ENCODE measurements around the gene STX16. TPM values are rescaled to one million over a fixed set of nuclear protein-coding genes. Genes with fewer than 3 reads are reported as not detected.

The STX16 gene
- total RNA-seq, 1 experiment from 2014 or later, result 21.4 TPM

DNA sequence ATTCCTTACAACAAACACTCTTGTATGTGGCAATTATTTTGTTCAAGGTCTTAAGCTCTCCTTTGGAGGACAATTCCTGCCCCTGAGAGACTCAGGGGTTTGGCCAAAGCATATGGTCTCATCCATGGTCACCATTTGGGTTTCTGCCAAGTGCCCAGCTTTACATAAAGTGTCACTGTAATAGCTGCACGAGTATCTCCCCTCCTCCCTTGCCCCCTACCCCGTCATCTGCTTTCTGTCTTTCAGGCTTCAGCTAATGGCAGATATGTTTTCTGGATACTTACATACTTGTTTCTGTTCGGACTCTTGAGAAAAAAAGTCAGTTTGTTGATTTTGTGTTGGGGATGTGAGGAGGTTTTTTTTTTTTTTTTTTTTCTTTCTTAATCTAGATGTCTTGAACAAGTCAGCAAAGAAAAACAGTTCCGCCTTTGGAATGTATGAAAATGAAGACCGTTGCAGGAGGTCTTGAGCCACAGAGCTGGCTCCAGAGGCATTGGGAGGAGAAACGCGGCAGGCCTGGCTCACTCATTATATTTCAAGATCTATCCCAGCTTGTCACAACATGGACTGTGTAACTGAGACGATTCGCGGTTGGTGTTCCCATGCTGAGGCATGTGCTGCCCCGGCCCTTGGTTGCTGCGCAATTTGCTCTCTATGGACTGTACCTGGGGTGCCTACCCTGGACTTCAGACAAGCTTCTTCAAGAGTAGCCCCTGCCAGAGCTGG lies 32.6 kb upstream of the STX16 start:
- DNase-seq (ENCODE audit: low read depth), result no peak

DNA sequence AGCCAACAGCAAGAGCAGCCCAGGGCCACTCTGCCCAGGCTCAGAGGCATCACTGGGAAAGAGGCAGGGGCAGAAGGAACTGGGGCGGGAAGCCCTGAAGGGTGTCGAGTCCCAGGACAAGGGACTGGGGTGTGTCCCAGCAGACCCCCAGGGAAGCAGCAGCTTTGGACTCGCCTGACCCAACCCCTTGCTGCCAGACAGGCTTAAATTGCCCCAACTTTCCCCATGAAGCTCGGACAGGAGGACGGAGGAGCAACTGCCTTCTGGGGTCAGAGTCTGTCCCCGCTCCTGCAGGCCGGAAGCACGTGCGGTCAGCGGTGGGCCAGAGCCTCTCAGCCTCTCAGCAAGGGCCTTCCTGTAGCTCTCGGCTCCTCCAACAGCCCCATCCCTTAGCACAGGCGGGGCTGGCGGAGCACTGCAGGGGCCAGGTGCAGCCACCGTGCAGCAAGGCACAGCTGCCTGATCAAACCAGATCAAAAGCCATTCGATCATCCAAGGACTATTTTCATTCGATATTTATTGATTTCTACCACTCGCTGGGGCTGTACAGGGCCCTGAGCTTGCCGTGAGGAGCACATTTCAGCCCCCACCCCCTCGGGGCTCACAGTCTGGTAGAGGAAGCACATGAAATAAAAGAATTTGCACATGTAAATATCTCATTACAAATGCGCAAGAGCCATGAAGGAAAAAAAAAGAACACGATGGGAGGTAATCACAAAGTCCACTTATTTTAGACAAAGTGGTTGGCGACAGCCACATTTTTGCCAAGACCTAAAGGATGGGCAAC lies 31.8 kb upstream of the STX16 start:
- DNase-seq (ENCODE audit: low read depth), result no peak

DNA sequence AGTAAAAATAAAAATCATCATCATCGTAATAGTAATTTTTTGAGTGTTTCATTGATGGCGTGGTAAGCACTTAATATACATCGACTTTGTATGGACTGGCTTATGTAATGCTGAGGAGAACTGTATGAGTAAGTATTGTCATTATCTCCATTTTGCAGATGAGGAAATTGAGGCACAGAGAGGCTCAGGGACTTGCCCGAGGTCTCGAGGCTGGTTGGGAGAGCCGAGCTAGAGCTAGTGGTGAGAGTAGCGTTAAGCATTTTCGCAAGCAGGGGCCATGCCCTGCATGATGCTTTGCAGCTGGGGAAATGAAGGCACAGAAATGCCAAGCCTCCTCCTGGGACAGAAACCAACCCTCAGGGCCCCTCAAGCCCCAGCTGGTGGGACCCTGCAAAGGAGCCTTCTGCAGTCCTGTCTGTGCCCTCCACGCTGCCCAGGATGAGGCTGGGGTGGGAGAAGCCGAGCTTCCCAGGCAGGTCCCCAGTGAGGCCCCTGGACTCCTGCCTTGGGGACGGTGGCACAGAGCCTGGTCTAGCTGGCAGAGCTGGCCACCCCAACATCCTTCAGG lies 31.1 kb upstream of the STX16 start:
- DNase-seq (ENCODE audit: low read depth), result peak; percentile 58

DNA sequence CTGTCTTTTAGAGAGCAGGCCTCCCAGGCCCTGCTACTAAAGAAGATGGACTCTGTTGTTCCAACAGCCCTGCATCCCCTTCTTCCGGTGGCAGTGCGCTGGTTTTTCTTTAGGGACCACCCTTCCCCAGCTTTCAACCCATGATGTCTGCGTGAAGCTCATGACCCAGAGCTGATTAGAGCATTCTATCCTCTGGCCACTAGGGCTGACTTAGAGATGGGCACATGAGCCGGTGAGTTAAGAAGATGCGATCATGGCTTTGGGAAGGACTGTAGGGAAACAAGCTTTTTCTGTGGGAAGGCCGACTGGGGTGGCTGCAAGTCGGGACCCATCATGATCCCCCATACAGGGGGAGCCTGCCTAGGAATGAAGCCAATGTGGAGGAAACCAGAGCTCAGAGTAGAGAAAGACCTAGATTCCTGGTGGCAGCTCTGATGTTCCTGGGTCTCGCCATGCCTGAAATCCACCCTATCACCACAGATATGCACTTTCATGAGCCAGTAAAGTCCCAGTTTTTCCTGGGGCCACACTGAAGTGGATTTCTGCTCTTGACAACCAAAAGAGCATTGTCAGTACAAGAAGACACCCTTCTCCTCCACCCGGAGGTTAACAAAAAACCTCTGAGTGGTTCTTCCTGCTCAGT lies 29.1 kb upstream of the STX16 start:
- peak; percentile 37 for DNase-seq (ENCODE audit: low read depth)

GRCh38 chr20:58622671-58623578 lies 28.2 kb upstream of the STX16 start:
- peak; percentile 88 for DNase-seq (ENCODE audit: low read depth)

DNA sequence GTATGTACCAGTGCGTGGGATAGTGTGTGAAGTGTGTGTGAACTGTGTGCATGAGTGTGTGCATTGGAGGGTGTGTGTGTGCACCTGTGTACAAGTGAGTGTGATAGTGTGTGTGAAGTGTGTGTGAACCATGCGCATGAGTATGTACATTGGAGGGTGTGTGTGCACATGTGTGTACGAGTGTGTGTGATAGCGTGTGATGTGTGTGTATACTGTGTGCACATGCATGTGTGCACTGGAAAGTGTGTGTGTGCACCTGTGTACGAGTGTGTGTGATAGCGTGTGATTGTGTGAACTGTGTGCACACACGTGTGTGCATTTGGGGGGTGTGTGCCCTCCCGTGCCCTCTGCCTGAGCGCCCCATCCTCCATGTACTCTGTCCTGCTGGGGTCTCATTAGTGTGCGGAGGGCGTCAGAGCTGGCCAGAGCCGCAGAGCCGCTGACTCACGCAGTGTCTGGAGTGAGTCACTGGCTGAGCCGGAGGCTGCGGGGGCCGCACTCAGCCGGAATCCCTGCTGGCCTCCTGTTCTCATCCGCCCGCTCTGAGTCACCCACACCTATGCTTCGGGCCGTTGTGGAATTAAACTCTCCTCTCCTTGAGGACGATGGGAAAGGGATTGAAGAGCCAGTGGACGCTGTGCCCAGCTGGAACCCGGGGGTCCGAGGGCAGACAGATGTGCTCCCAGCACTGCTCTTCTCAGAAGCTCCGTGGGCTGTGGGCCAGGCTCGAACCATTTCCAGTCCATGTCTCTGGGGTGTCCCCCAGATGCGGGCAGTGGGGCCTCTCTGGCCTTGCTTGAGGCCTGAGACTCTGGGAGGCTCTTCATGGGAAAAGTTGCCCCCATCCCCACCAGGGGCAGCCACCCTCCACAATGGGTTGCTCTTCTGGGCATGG lies 27.3 kb upstream of the STX16 start:
- DNase-seq (ENCODE audit: low read depth), result peak; percentile 98

DNA sequence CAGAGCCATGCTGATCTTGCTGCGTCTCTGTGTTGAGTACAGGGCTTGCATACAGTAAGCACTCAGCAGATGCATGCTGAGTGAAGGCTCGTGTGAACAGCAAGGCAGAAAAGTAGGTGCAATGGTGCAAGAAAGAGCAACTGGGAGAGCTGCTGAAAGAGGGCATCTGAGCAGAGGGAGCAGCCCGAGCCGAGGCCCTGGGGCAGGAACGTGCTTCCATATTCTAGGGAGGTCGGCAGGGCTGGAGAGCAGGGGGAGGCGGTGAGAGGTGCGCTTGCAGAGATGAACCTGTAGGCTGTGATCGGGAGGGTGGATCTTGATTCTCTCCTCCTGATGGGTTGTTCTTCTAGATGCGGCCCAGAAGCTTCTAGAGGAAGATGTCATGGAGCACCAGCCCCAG lies 26.4 kb upstream of the STX16 start:
- DNase-seq (ENCODE audit: low read depth), result no peak

DNA sequence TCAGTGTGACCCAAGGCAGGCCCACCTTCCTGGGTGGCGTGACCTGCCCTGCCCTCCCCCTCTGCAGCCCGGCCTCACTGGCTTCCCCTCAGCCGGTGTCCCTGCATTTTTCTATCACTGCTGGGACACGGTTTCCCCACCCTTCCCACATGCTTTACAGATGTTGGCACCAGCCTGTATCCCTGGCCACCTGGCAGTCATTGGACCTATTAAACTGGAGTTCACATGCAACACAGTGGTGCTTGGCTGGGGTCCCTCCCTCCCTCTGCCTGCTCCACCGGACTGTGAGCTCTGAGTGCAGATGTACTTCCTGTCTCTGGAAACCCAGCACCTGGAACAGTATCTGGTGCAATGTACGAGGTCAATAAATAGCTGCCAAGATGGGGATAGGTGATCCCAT lies 25.5 kb upstream of the STX16 start:
- DNase-seq (ENCODE audit: low read depth), result no peak

DNA sequence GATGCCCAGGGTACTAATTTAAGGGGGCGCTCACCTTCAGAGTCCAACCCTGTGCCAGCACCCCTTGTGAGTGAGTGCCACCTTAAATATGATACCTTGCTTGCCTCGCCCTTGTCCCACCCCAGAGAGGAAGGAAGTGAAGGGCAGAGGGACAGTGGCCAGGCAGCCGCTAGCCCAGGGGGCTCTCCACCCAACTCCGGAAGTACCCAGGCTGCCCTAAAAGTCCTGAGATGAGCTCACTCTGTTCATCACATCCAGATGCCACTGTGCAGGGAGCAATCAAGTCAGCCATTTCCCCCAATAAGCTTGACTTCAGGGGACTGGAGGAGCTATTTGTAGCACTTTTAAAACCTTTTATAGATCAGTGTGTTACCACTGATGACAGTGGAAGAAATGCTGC lies 25.0 kb upstream of the STX16 start:
- DNase-seq (ENCODE audit: low read depth), result peak; percentile 16

GRCh38 chr20:58627212-58628072 lies 23.6 kb upstream of the STX16 start:
- no peak for DNase-seq (ENCODE audit: low read depth)

DNA sequence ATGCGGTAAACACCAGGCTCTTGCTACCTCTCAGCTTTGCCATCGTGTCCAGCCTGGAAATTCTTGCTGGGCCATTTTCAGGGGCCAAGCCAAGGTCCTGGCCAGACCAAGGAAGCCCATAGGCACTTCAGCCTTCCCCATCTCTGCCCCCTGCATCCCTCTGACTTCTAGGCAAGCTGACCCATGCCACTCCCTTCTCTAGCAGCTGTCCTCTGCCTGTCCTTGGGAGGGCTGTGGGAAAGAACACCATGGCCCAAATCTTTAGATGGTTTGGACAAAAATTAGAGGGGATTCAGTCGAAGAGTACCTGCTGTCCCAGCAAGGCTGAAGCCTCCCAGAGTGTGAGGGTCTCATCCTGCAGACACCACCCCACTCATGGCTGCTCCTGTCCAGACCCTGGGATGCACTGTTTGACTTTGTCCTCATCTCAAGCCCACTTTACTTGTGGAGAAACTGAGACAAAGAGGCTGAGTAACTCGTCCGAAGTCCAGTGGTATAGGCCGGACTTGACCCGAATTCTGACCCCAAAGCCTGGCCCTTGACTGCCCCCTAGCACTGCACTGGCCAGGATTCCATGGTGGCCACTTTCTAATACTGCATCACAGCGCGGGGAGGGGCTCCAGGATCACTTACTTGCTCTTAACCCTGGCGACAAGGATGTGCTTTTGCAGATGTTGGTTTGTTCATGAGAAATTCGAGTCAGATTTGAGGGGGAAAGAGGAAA lies 22.4 kb upstream of the STX16 start:
- no peak for DNase-seq (ENCODE audit: low read depth)

DNA sequence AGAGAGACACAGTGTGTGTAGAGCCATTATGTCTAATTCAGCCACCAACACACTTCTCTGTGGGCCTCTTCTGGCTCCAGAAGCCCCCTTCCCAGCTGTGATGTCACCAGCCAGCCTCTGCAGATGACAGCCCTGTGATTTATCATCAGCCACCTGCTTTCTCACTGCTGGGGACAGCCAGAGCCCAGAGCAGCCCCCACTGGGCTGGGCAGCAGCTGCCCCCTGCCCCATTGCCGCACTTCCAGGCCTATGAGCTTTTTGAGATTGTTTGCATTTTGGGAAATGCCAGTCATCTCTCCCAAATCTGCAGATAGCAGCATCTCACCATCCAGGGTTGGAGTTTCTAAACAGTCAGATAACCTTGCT lies 21.9 kb upstream of the STX16 start:
- DNase-seq (ENCODE audit: low read depth), result no peak

DNA sequence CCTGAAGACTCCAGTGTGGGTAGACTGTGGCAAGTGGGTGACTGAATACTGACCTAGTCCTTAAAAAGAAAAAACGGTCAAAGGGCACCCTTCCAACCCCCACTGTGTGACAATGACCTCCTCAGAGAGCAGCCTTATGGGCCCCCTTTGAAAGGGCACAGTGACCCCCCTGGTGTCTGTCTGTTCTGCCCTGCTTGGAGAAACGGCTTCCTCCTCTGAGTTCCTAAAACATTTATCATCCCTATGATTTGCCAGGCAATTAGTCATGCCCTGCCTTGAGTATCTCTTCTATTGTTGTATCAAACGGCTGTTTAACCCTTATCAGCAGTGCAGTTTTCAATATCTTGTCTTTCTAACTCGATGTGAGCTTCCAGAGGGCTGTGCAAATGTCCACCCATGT lies 21.0 kb upstream of the STX16 start:
- peak; percentile 75 for DNase-seq (ENCODE audit: low read depth)

- DNase-seq (ENCODE audit: low read depth), result no peak
Observed at GRCh38 chr20:58633161-58634053, 17.7 kb upstream of the STX16 start.

- no peak for DNase-seq (ENCODE audit: low read depth)
Observed at GRCh38 chr20:58634059-58634458, 17.0 kb upstream of the STX16 start.

- DNase-seq (ENCODE audit: low read depth), result no peak
Observed at GRCh38 chr20:58634521-58635278, 16.4 kb upstream of the STX16 start.

- DNase-seq (ENCODE audit: low read depth), result no peak
Observed at GRCh38 chr20:58635279-58635665, 15.8 kb upstream of the STX16 start.

All from HT1080 (cell line).